MCF 10A (cell line): ENCODE measurements around the gene RBM39. TPM values are rescaled to one million over a fixed set of nuclear protein-coding genes. Genes with fewer than 3 reads are reported as not detected.
A peak's percentile ranks its signal among the peaks of the same experiment; 100 is the strongest.

Experiments
- Bru-seq: library from RNA; stranded (reverse); fragments of 400-500 nt; gene quantifications from one replicate; lab custom pipeline; 2021; lab: Mats Ljungman, UMichigan
- BruChase-seq, 2 experiments: library from RNA; stranded (reverse); fragments of 400-500 nt; gene quantifications; one replicate each; lab custom pipeline; 2021; lab: Mats Ljungman, UMichigan
- BruUV-seq: library from RNA; stranded (reverse); fragments of 400-500 nt; replicated peaks from 2 replicates; lab custom pipeline; 2021; lab: Mats Ljungman, UMichigan
- CTCF ChIA-PET: fragments of 300-600 bp; sonication (Branson Sonifier 250); formaldehyde crosslinking; extraction: SDS; loops from one replicate; lab custom pipeline; 2021; ENCODE audit warnings: antibody characterized with exemption, inconsistent platforms; lab: Yijun Ruan, JAX
- POLR2A ChIA-PET: fragments of 300-600, 350-650 bp; sonication (Branson Sonifier 250); formaldehyde crosslinking; extraction: SDS; loops from one replicate; lab custom pipeline; 2020; ENCODE audit warnings: antibody characterized with exemption, inconsistent platforms; lab: Yijun Ruan, JAX
- DNase-seq: peaks from one replicate; pipeline ENCODE4 v3.0.0-alpha.2; 2018; ENCODE audit not compliant: unreplicated experiment
- H3K27ac Mint-ChIP-seq: one replicate; pipeline ENCODE4 v1.8.0; 2022; ENCODE audit warnings: mild to moderate bottlenecking, low read depth, mixed read lengths; ENCODE audit not compliant: unreplicated experiment
- H3K27me3 Mint-ChIP-seq: one replicate; pipeline ENCODE4 v1.8.0; 2022; ENCODE audit warnings: mixed read lengths; ENCODE audit not compliant: insufficient read depth, unreplicated experiment
- H3K36me3 Mint-ChIP-seq: one replicate; pipeline ENCODE4 v1.8.0; 2022; ENCODE audit warnings: mild to moderate bottlenecking, moderate library complexity, mixed read lengths; ENCODE audit not compliant: insufficient read depth, unreplicated experiment
- H3K4me1 Mint-ChIP-seq: one replicate; pipeline ENCODE4 v1.8.0; 2022; ENCODE audit warnings: mixed read lengths; ENCODE audit not compliant: insufficient read depth, unreplicated experiment
- H3K4me3 Mint-ChIP-seq: one replicate; pipeline ENCODE4 v1.8.0; 2022; ENCODE audit warnings: mild to moderate bottlenecking, moderate library complexity, mixed read lengths; ENCODE audit not compliant: unreplicated experiment
- H3K9me3 Mint-ChIP-seq: one replicate; pipeline ENCODE4 v1.8.0; 2022; ENCODE audit warnings: mixed read lengths; ENCODE audit not compliant: unreplicated experiment
- CTCF ChIP-seq: fragments of 200-600 bp; IDR thresholded peaks from one replicate; pipeline ENCODE4 v1.8.0; 2022; ENCODE audit warnings: antibody characterized with exemption, mild to moderate bottlenecking; ENCODE audit not compliant: unreplicated experiment
- intact Hi-C: fragments of 100-400 bp; cut with micrococcal nuclease; formaldehyde crosslinking; loops from 2 replicates; pipeline ENCODE4 v1.14.1; 2022
- long read RNA-seq: library from polyadenylated mRNA; stranded (forward); transcript quantifications from one replicate; pipeline ENCODE4 v2.0.0, GENCODE V29; 2022
- total RNA-seq: library from RNA; stranded (reverse); gene quantifications from 2 replicates; pipeline ENCODE4 v1.2.3, GENCODE V29; 2022

RBM39 gene
- total RNA-seq (380 and 438 TPM in 2 replicates), Bru-seq, nascent RNA (percentile 99 among the genes with signal in this experiment), BruChase-seq, experiment 1, labeled RNA remaining after a 6-hour chase (percentile 98 among the genes with signal in this experiment), BruChase-seq, experiment 2, labeled RNA remaining after a 2-hour chase (percentile 99 among the genes with signal in this experiment)
- long read RNA-seq, full-length matches to known transcripts: 428 of 710 reads
- long read RNA-seq, partial matches to known transcripts: 49 of 710 reads
- long read RNA-seq, other reads (novel, unspliced or antisense): 233 of 710 reads

GRCh38 chr20:35741892-35742740 is at the start of gene RBM39:
RBM39 (minus strand) TSS chr20:35742260; CDS start chr20:35740874, 1,386 bp downstream.
- DNase-seq: peak; percentile 100
- H3K9me3 Mint-ChIP-seq: no peaks in the 10 kb centered on the region
- BruUV-seq: no TSS peak
- intact Hi-C loops: loop anchor here (1.0 kb wide), 3 partner anchors 27 to 142 kb away; no protein-coding TSS in a partner anchor
- POLR2A ChIA-PET: interaction anchor here (0.6 to 11.4 kb wide), 80 partner anchors 8 to 1437 kb away, joined by 3 to 617 read pairs (median 5); partner anchors contain the start of genes CEP250, CPNE1, DYNLRB1 and ERGIC3
- no peaks in the 10 kb centered on the region for H3K27me3 Mint-ChIP-seq
- peak within 1 kb of the TSS; percentile 98 for H3K27ac Mint-ChIP-seq
- peaks cover 23% of the 10 kb centered on the region for H3K4me1 Mint-ChIP-seq
- peak within 1 kb of the TSS; percentile 97 for H3K4me3 Mint-ChIP-seq
- peaks cover 52% of the 10 kb centered on the region for H3K36me3 Mint-ChIP-seq
- CTCF ChIA-PET: interaction anchor here (0.6 to 4.4 kb wide), 10 partner anchors 12 to 212 kb away, joined by 3 to 49 read pairs (median 5); partner anchors contain the start of genes PHF20 and SCAND1
- peak; percentile 14 for TF ChIP-seq CTCF

- intact Hi-C loops: no loop called here
Measured at GRCh38 chr20:35791821-35792220, 49.8 kb upstream of the RBM39 start.

GRCh38 chr20:35791097-35791496 is 49.0 kb upstream of the RBM39 start:
- H3K4me1 Mint-ChIP-seq: peaks cover 12% of the 10 kb centered on the region
- peak overlapping the region; percentile 62 for H3K27ac Mint-ChIP-seq
- TF ChIP-seq CTCF: no peak
- ChIA-PET CTCF (interaction anchor here (0.8 kb wide), 1 partner anchor 71 kb away, joined by 4 read pairs; no protein-coding TSS in a partner anchor), POLR2A (interaction anchor here (0.6 to 2.6 kb wide), 5 partner anchors 10 to 99 kb away, joined by 3 to 7 read pairs (median 4); partner anchors contain the start of gene RBM39)
- H3K36me3 Mint-ChIP-seq: peaks cover 61% of the 10 kb centered on the region
- BruUV-seq: no TSS peak
- H3K4me3 Mint-ChIP-seq: no peak overlapping the region
- no peak for DNase-seq
- H3K27me3 Mint-ChIP-seq: no peaks in the 10 kb centered on the region
- intact Hi-C loops: no loop called here
- H3K9me3 Mint-ChIP-seq: no peaks in the 10 kb centered on the region

More at GRCh38 chr20:35791821-35792220, 49.8 kb upstream of the RBM39 start:
- peaks cover 12% of the 10 kb centered on the region for H3K4me1 Mint-ChIP-seq
- peaks cover 61% of the 10 kb centered on the region for H3K36me3 Mint-ChIP-seq
- DNase-seq: no peak
- H3K9me3 Mint-ChIP-seq: no peaks in the 10 kb centered on the region
- no TSS peak for BruUV-seq
- peak overlapping the region; percentile 62 for H3K27ac Mint-ChIP-seq
- CTCF ChIA-PET: interaction anchor here (0.7 to 0.8 kb wide), 2 partner anchors 70 to 363 kb away, joined by 4 read pairs; no protein-coding TSS in a partner anchor
- no peak overlapping the region for H3K4me3 Mint-ChIP-seq
- POLR2A ChIA-PET: interaction anchor here (0.6 to 2.6 kb wide), 6 partner anchors 10 to 99 kb away, joined by 3 to 7 read pairs (median 4); partner anchors contain the start of genes PHF20 and RBM39
- no peak for TF ChIP-seq CTCF
- no peaks in the 10 kb centered on the region for H3K27me3 Mint-ChIP-seq
